ENCODE results near the gene FAM53B. TPM values are rescaled to one million over a fixed set of nuclear protein-coding genes. Genes with fewer than 3 reads are reported as not detected.
A peak's percentile ranks its signal among the peaks of the same experiment; 100 is the strongest.
"Not testable (repeated sequence)": the region's sequence is repeated elsewhere in the genome, so short reads cannot be mapped to it uniquely, and the experiment has no call there.

The FAM53B gene, protein sequence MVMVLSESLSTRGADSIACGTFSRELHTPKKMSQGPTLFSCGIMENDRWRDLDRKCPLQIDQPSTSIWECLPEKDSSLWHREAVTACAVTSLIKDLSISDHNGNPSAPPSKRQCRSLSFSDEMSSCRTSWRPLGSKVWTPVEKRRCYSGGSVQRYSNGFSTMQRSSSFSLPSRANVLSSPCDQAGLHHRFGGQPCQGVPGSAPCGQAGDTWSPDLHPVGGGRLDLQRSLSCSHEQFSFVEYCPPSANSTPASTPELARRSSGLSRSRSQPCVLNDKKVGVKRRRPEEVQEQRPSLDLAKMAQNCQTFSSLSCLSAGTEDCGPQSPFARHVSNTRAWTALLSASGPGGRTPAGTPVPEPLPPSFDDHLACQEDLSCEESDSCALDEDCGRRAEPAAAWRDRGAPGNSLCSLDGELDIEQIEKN
- total RNA-seq (ENCODE audit: low replicate concordance) = 25.9 and 35.9 TPM in 2 replicates
- long read RNA-seq, partial matches to known transcripts = 0 of 4 reads
- long read RNA-seq, other reads (novel, unspliced or antisense) = 4 of 4 reads

DNA sequence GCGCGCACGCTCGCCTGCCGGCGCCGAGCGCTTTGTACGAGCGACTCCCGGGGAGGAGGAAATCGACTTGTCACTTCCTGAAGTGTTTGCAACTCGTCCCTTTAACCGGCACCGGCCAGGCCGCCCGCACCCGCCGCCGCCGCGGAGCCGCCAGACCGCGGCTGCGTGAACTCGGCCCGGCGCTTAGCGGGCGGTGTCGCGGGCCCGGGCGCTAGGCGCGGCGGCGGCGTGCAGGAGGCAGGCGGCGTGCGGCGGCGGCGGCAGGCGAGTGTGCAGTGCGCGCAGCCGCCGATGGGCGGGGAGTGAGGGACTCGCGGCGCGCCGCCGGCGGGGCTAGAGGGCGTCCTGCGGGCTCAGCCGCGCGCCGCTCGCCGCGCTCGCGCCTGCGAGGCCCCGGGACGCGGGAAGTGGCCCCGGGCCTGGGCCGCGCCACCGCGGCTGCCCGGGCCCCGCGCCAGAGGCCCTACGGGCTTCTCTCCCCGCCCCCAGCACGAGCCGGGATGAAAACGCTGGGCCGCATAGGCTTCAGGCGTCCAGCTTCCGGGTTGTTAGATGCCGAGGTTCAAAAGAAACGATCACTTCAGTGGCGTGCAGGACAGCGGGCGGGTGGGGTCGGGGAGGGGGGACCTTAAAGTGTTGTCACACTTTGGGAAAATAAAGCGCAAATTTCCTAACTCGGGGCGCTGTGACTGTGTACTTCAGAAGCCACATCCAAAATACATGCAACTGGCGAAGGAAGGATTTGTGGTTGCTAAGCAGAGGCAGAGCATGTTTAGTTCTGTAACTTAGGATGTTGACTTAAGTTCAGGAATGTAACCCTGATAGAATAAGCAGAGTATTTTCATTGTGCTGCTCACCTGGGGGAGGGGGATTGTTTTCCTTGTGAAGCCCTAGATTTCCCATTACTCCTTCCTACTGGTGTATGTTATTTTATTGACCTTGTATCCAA, at the start of gene FAM53B:
TSS of gene FAM53B (minus strand) at position 277 of the 949 bp plus-strand sequence. CDS start 37,665 bp downstream, outside the sequence.
- Mint-ChIP-seq H3K9me3 (no peaks in the 10 kb centered on the region), H3K4me1 (ENCODE audit: unreplicated experiment) (peaks cover 47% of the 10 kb centered on the region), H3K27me3 (no peaks in the 10 kb centered on the region), H3K4me3 (peak within 1 kb of the TSS; percentile 98), H3K36me3 (no peaks in the 10 kb centered on the region), H3K27ac (peak within 1 kb of the TSS; percentile 93)
- TF ChIP-seq, protein P1, sequence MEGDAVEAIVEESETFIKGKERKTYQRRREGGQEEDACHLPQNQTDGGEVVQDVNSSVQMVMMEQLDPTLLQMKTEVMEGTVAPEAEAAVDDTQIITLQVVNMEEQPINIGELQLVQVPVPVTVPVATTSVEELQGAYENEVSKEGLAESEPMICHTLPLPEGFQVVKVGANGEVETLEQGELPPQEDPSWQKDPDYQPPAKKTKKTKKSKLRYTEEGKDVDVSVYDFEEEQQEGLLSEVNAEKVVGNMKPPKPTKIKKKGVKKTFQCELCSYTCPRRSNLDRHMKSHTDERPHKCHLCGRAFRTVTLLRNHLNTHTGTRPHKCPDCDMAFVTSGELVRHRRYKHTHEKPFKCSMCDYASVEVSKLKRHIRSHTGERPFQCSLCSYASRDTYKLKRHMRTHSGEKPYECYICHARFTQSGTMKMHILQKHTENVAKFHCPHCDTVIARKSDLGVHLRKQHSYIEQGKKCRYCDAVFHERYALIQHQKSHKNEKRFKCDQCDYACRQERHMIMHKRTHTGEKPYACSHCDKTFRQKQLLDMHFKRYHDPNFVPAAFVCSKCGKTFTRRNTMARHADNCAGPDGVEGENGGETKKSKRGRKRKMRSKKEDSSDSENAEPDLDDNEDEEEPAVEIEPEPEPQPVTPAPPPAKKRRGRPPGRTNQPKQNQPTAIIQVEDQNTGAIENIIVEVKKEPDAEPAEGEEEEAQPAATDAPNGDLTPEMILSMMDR (conservative IDR thresholded peaks at IDR 0.05) = peak; percentile 15
- peak; percentile 88 for DNase-seq (ENCODE audit: extremely low spot score, unreplicated experiment)

GRCh38 chr10:124792998-124793352, 48.8 kb upstream of the FAM53B start:
- no peak for DNase-seq (ENCODE audit: extremely low spot score, unreplicated experiment)
- TF ChIP-seq, protein P1 (conservative IDR thresholded peaks at IDR 0.05) = no peak
- Mint-ChIP-seq H3K4me1 (ENCODE audit: unreplicated experiment) (peaks cover 5% of the 10 kb centered on the region), H3K27ac (peak overlapping the region; percentile 47), H3K27me3 (no peaks in the 10 kb centered on the region), H3K9me3 (no peaks in the 10 kb centered on the region), H3K4me3 (peak overlapping the region; percentile 99), H3K36me3 (peaks cover 7% of the 10 kb centered on the region)

- H3K27ac Mint-ChIP-seq = peak within 1 kb of the TSS; percentile 93
- H3K4me3 Mint-ChIP-seq = peak within 1 kb of the TSS; percentile 99
- H3K36me3 Mint-ChIP-seq = peaks cover 7% of the 10 kb centered on the region
- DNase-seq (ENCODE audit: extremely low spot score, unreplicated experiment) = peak; percentile 88
- H3K27me3 Mint-ChIP-seq = no peaks in the 10 kb centered on the region
- no peaks in the 10 kb centered on the region for H3K9me3 Mint-ChIP-seq
- TF ChIP-seq, protein P1 (conservative IDR thresholded peaks at IDR 0.05) = peak; percentile 45
- peaks cover 5% of the 10 kb centered on the region for H3K4me1 Mint-ChIP-seq (ENCODE audit: unreplicated experiment)
Measured at GRCh38 chr10:124791547-124792348, 47.6 kb upstream of the FAM53B start, which contains the start of gene EEF1AKMT2. Gene EEF1AKMT2 (minus strand): TSS chr10:124791887. CDS start chr10:124791833, 54 bp downstream.

DNA sequence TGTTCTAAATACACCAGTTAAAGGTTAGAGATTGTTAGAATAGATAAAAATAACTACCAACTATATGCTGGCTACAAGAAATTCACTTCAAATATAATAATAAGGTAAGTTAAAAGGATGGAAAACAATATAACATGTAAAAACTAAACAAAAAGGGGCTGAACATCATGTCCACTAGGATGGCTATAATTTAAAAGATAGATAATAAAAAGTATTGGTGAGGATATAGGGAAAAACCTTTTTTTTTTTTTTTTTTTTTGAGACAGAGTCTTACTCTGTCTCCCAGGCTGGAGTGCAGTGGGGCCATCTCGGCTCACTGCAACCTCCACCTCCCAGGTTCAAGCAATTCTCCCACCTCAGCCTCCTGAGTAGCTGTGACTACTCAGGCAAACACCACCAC, 38.7 kb upstream of the FAM53B start:
- H3K27ac Mint-ChIP-seq; H3K4me1 Mint-ChIP-seq (ENCODE audit: unreplicated experiment); H3K4me3 Mint-ChIP-seq; H3K27me3 Mint-ChIP-seq; H3K9me3 Mint-ChIP-seq; DNase-seq (ENCODE audit: extremely low spot score, unreplicated experiment): not testable (repeated sequence)
- peaks cover 15% of the 10 kb centered on the region for H3K36me3 Mint-ChIP-seq

GRCh38 chr10:124768791-124769190, 24.6 kb upstream of the FAM53B start:
- no peak overlapping the region for H3K4me3 Mint-ChIP-seq
- H3K27ac Mint-ChIP-seq = no peak overlapping the region
- H3K4me1 Mint-ChIP-seq (ENCODE audit: unreplicated experiment) = peaks cover 2% of the 10 kb centered on the region
- no peak for DNase-seq (ENCODE audit: extremely low spot score, unreplicated experiment)
- no peaks in the 10 kb centered on the region for H3K9me3 Mint-ChIP-seq
- no peaks in the 10 kb centered on the region for H3K27me3 Mint-ChIP-seq
- TF ChIP-seq, protein P1 (conservative IDR thresholded peaks at IDR 0.05) = no peak
- peaks cover 38% of the 10 kb centered on the region for H3K36me3 Mint-ChIP-seq

All from type B pancreatic cell (in vitro differentiated cells).